Stimulated activated CD4-positive, alpha-beta T cell treated with anti-CD3 and anti-CD28 coated beads, TNF-alpha, amount 100 ng/mL, for 48 hours (primary cell): ENCODE results near the gene CLTCL1.
"Not testable (repeated sequence)": the region's sequence is repeated elsewhere in the genome, so short reads cannot be mapped to it uniquely, and the experiment has no call there.

Experiments used
- DNase-seq, 3 donors: peaks; one replicate each; pipeline ENCODE4 v3.0.0-alpha.2; 2020; ENCODE audit warnings: low read depth in 3 of 3

Gene CLTCL1

DNA sequence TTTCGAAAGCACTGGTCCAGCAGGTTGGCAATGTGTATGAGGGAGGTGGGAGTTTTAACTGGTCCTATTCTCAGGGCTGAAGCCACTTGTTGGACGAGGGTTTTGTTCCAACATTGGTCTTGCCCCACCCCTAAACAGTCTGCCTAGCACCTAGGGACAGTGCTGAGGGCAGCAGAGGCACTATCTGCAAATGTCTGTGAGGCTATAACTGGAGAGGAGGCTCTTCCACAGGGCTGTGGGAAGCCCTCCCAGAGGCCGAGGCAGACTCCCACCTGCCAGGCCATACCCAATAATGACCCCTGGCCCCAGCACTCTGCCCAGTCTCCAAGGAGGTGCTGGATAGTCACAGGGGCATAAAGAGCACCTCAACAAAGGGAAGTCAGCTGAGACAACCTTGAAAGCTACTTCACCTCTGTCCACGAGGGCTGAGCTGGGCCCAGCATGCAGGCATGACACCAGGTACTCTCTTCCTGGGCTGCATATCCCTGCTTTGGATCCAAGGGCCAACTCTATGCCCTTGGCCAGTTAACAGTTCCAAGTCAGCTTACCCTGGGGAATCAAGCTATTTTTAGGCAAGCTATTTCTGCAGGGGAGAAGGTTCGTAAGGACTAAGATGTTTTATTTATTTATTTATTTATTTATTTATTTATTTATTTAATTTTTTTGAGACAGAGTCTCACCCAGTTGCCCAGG lies 72.8 kb downstream of the CLTCL1 start:
- no peak for DNase-seq

DNA sequence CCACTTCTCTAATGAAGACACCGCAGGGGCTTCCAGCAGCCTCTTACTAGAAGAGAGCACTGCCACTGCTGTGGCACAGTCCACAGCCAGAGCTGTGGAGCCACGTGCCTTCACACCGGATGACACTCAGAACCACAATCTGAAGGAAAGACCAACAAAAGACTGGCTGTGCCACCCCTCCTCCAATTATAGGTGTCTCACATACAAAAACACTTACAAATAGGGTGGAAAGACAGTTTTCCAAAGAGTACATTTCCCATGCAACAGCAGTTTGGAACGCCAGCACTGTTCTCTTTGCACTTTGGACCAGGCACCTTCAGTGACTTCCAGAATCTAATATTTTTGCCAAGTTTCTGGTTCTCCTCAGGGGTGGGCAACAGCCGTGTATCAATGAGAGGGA lies 74.9 kb downstream of the CLTCL1 start:
- DNase-seq, result no peak

DNA sequence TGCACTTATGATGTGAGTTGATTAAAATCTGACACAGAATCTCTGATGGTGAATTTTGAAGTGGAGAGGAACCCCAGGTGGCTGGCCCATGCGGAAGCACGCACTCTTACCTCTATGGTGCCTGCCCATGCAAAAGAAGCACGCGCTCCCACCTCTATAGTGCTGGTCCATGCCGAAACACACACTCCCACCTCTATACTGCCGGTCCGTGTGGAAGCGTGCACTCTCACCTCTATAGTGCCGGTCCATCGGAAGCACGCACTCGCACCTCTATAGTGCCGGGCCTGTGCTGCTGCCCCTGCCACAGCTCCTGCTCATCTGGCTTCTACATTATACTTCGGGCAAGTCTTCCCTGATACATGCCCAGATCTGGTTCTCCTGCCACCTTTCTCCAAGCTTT lies 76.2 kb downstream of the CLTCL1 start:
- DNase-seq, result no peak

DNA sequence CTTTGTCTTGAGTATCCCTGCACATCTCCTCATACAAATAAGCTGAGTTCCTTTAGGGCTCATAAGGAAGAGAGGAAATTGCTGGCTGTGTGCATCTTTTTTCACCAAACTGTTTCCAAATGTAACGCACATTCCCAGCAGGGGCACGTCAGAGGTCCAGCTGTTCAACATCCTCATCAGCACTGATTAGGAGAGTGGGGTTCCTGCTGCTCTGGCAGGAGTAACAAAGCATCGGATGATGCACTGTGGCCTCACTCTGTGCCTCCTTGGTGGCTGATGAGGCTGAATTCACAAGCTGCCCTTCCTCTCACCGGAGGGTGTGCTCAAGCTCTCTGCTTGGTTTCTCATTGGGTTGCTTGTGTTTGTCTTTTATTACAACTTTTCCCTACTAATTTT lies 77.4 kb downstream of the CLTCL1 start:
- DNase-seq, result no peak

DNA sequence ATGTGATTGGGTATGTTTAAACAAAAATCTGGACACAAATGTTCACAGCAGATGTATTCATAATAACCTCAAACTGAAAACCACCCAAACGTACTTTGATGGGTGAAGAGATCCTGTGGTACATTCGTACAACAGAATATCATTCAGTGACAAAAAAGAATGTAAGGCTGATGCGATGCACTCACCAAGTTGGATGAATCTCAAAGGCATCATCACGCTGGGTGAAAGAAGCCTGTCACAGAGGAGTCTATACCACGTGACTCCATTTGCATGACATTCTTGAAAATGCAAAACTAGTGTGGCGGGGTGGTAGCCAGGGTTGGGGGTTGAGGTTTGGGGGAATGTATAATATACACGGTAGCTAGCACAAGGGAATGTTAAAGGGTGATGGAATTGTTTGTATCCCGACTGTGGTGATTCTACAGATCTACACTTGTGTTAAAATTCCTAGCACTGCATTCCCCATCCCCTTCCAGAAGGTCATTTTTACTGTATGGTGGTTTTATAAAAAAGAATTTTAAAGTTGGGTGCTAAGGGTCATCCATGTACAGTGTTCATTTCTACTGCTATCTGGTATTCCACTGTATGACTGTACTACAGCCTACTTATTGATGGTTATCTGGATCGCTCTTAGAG lies 78.0 kb downstream of the CLTCL1 start:
- no peak for DNase-seq

DNA sequence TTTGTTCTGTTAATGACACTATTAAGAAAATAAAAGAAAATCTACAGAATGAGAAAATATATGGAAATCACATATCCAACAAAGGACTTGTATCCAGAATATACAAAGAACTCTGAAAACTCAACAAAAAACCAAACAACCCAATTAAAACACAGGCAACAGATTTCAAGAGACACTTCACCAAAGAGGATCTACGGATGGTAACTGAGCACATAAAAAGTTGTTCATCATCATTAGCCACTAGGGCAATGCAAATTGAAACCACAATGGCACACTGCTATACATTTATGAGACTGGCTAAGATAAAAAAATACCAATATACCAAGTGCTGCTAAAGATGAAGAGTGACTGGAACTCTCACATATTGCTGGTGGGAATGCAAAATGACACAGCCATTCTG lies 78.5 kb downstream of the CLTCL1 start:
- no peak for DNase-seq

DNA sequence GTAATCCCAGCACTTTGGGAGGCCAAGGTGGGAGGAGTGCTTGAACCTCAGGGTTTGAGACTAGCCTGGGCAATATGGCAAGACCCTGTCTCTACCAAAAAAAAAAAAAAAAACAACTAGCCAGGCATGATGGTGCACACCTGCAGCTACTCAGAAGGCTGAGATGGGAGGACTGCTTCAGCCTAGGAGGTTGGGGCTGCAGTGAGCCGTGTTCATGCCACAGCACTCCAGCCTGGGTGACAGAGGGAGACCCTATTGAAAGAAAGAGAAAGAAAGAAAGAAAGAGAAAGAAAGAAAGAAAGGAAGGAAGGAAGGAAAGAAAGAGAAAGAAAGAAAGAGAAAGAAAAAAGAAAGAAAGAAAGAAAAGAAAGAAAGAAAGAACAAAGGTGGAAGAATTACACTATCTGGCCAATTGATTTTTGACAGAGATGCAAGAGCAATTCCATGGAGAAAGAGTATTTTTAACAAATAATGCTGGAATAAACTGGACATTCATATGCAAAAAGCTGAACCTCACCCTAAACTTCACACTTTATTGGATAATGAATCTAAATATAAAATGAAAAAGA lies 79.1 kb downstream of the CLTCL1 start:
- DNase-seq, result no peak

DNA sequence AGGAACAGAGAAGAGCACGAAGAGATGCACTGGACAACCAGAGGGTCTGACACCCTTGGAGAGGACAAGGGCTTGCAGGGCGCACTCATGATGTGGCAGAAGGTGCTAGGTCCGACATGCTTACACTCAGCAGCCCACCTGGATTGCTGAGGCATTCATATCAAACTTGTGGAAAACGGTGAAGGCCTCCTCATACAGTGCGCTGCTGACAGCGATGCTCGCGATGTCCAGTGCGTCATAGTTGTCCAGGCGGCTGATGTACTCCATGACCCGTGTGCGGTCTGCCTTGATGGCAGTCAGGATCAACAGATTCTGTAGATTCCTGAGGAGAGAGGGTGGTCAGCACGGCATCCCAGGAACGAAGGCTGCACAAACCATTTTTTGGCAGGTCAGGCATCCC lies 81.3 kb downstream of the CLTCL1 start:
- no peak for DNase-seq

DNA sequence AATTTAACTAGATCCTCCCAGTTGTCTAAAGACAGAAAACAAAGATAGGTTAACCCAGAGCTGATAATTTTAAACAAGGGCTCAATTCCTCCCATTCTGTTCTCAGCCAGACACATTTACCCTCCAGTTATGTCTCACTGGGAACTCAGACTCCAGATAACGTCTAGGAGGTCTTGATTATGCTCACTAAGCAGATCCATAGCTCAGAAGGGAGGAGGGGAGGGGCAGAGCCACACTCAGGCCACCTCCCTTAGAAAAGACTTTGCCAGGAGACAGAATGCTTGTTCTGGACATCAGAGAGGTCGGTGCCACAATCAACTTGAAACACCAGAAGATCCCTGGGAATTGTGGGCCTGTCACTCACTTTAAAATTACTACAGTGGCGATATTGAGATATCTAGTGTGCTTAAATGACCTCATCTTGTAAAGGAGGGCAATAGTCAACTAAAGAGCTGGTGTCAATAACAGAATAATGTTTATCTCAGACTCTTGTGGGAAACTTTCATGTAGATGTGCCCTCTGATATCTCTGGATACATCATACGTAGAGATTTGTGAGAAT lies 83.2 kb downstream of the CLTCL1 start:
- DNase-seq, result no peak

DNA sequence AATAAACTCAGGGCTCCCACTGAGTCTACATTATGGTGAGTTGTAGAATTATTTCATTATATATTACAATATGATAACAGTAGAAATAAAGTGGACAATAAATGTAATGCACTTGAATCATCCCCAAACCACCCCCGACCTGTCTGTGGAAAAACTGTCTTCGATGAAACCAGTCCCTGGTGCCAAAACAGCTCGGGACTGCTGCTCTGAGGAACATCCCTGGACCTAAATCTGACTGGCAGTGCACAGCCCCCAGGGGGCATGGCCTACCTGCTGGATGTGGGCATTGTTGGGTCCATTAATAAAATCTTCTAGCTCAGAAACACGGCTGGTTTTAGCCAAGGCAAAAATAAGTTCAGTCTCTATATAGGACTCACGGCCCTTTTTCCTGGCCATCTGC lies 83.6 kb downstream of the CLTCL1 start:
- no peak for DNase-seq

DNA sequence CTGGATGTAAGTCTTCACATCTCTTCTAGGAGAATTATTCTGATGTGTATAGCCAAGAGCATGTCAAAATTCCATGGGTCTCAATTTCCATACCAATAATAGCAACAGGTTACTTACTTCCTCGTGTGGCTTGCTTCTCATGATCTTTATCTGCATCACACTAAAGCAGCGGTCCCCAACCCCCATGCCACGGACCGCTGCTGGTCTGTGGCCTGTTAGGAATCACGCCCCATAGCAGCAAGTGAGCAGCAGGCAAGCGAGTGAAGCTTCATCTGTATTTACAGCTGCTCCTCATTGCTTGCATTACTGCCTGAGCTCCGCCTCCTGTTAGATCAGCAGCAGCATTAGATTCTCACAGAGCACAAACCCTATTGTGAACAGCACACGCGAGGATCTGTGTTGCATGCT lies 84.1 kb downstream of the CLTCL1 start:
- no peak for DNase-seq

DNA sequence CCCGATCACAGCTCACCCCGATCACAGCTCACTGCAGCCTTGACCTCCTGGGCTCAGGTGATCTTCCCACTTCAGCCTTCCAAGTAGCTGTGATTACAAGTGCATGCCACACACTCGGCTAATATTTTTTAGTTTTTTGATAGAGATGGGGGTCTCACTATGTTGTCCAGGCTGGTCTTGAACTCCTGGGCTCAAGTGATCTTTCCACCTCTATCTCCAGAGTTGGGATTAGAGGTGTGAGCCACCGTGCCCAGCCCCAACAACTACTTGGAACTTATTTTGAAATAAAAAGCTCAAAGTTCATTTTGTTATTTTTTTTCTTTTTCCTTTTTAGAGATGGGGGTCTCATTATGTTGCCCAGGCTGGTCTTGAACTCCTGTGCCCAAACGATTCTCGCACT lies 85.2 kb downstream of the CLTCL1 start:
- no peak for DNase-seq

DNA sequence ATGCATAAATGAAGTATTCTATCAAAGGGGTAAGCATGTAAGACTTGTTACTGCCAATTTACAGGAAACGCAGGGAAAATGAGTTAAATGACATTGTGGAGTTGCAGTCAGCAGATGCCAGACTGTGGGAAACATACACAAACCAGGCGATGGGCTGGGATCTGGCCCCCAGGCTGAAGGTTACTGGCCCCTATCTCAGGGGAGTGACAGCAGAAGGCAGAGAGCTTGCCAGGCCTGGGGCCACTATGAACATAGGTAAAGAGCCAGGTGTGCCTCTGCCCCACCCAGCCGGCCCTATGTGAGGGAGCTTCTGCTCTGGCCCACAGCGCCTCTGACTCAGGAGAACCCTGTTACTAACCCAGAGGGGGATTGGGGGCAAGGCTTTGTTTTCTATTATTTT lies 86.9 kb downstream of the CLTCL1 start:
- no peak for DNase-seq

DNA sequence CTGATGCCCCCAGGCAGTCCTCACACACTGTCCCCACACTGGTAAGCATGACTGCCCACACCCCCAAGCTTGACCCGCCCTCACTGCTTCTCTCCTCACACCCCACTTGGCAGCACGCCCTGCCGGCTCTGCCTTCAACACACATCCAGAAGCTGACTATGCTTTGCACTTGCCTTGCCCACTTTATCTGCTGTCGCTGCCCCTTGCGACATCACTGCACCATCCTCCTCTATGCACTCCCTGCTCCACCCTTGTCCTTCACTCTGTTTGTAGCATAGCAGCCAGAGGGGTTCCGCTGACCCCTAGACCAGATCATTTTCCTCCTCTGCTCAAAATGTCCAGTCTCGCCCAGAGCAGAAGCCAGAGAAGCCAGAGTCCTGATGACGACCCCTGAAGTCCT lies 87.7 kb downstream of the CLTCL1 start:
- no peak for DNase-seq

DNA sequence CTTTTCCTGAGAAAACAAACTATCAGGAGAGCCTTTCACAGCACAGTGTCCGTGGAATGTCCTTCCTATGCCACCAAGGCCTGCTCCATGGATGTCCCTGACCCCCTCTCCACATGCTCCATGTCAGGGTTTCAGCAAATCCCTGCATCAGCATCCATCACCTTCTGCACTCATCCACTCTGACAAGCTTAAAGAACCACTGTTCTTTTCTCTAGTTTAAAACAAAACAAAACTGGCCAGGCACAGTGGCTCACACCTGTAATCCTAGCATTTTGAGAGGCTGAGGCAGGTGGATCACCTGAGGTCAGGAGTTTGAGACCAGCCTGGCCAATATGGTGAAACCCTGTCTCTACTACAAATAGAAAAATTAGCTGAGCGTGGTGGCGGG lies 88.7 kb downstream of the CLTCL1 start:
- not testable (repeated sequence) for DNase-seq

DNA sequence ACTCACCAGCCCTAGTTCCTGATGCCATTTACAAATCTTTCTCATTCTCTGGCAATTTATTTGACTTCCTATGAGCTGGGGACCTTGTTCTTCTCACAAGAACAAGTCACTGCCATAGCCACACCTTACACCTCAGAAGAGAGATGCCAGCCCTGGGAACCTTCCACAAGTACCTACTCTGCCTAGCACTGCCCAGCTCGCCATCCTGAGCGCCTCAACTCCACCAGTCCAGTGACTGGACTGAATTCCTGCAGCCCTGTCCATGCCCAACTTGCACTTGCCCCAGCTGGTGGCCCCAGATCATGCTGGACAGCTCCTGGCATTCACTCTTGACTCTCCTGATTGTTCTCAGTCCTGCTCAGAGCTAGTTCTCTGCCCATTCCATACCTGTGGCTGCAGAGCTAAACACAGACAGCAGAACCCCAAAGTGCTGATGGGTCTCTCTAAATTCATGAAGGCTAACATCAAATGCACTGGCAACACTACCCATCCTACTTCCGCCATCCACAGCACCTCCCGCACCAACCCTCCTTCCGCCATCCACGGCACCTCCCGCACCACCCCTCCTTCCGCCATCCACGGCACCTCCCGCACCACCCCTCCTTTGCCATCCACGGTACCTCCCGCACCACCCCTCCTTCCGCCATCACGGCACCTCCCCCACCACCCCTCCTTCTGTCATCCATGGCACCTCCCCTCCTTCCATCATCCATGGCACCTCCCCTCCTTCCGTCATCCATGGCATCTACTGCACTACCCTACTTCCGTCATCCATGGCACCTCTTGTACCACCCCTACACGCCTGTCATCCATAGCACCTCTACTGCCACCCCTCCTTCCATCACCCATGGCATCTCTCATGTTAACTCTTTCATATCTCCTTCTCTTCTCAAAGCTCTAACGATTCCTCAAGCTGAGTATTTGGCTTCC lies 89.4 kb downstream of the CLTCL1 start:
- no peak for DNase-seq

DNA sequence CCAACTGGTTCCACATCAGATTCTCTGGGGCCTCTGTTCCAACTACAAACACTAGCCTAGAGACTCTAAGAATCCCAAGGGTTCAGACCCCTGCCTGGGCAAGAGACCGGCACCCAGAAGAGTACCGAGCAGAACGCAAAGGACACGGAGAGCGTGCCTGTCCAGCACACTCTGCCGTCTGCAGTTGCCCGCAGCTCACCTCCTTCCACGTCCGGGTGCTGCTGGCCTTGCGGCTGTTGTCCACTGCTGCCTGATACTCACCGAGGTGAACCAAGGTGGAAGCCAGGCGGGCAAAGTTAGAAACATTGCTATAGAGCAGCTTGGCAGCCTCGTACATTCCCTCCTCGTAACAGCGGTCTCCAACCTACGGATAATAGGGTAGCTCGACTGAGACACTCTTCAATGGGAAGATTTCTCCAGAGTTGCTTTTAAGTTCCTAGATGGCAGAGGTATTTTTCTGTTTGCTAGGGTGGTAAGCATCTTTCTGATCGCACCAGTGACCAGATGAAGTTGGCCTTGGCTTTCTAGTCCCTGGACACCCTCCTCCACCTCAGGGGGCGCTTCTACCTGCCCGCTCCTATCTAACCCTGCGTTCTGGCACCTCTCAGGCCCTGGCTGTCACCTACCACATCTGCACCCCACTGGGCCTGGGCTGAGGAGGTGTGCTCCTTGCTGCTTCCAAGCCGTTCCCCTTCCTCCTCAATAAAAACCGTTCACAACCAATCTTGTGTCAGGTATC lies 90.2 kb downstream of the CLTCL1 start:
- no peak for DNase-seq

DNA sequence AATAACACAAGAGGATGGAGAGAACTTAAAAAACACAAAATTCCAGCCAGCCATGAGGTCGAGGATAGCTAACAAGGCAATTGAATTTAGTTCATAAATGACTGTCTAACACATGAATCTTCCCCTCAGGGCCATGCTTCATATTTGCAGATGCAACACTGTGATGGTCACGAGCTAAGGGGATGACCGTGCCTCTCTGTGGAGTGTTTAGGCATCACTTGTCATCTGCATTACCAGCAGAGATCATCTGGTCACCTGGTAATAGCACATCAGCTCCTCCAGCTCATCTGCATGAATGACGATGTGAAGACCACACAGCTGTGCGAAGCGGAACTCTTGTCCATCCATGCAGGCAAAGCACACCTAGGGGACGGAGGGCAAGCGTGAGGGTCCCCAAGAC lies 92.0 kb downstream of the CLTCL1 start:
- no peak for DNase-seq

DNA sequence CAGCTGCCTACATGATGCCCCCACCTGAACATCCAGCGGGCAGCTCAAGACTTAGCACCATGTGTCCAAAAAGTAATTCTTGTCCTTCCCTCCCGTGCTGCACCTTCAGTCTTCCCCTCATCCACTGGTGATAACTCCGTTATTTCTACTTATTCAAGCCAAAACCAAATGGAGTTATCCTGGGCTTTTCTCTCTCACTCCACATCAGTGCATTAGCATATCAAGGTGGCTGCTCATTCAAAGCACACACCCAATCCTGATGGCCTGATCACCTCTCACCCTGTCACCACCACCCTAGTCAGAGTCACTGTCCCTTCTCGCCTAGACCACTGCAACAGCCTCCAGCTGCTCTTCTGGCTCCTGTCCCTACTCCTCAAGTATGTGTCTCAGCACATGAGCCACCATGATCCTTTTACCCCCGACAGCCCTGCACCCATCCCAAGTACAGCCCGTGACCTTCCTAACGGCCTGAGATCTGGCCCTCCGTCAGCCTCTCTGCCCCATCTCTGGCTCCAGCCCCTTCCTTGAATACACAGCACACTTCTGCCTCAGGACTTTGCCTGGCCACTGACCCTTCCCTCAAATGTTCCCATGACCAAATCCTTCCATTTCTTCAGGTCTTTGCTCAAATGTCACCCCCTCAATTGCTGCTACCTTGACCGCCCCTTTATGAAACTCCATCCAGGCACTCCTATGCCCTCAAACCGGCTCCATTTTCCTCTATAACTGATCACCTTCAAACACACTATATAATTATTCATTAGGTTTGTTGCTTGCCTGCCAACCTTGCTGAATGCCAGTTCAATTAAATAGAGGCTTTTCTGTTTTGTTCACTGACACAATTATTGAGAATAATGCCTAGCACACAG lies 93.3 kb downstream of the CLTCL1 start:
- no peak for DNase-seq

DNA sequence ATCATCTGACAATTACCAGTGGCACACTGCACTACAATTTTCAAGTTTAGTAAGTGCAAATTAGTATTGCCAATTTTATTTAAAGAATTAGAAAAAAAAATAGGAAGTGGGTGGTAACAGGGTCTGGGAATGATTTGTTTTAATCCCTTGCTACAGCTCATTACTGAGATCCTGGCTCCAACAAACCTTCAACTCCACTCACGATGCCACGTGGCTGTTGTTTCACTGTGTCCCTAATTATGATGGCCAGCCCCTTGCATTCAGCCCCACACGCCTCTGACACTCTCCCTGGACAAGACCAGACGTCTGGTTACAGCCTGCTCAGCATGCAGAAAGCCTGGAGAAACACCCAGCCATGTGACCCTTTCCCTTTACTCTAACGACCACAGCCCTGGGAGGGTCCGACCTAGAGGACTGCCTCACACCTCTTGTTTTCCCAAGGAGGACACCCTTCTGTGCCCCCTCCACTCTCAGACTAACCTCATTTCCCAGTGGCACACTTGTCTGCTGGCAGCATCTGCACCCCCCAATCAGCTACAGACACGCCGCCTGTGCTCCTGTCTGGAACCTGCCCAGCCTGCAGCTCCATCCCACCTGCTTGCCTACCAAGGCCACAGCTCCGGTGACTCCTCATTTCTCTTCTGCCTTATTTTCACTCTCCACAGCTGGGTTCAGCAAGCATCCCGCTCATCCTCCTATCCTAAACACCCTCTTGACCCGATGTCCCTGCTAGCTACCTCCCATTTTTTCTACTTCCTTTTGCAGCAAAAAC lies 94.5 kb downstream of the CLTCL1 start:
- no peak for DNase-seq
